ENCODE data around the gene SLC35E2B. TPM values are rescaled to one million over a fixed set of nuclear protein-coding genes. Genes with fewer than 3 reads are reported as not detected.

The SLC35E2B gene
- total and polyA plus RNA-seq, 2 of the 8 experiments (the other 6 are each of a cell fraction or from before 2014, with no cell fraction given) = 25.9 to 46.7 TPM

- Histone ChIP-seq H3K4me1 (replicated peaks in 1 of 4; ENCODE audit: control insufficient read depth in 3 of 4, insufficient read depth in 4 of 4, low read length in 3 of 4) (peaks cover 0 to 19% (median 13%) of the 10 kb centered on the region in 4 experiments; a peak in 6 of 7 replicates), H2AK5ac (ENCODE audit: low read depth, low read length) (no peak overlapping the region; the same call in 1 of the 2 replicates), H3K9ac (replicated peaks in 1 of 4; ENCODE audit: extremely low read depth in 1 of 4, low read depth in 3 of 4, low read length in 3 of 4) (peak overlapping the region in 1 of 4 experiments; percentile 19; a peak in 3 of 7 replicates), H3K9me3 (ENCODE audit: insufficient read depth in 2 of 2, low read depth in 1 of 2, low read length in 1 of 2) (no peaks in the 10 kb centered on the region), H2BK120ac (replicated peaks; ENCODE audit: low read depth, low read length) (no peak overlapping the region), H2BK20ac (ENCODE audit: low read length) (no peak overlapping the region), H3K79me2 (ENCODE audit: control insufficient read depth in 1 of 2, insufficient read depth in 2 of 2, low read length in 2 of 2) (peaks cover 4 to 71% of the 10 kb centered on the region in 2 experiments; a peak in 2 of 4 replicates), H4K5ac (ENCODE audit: insufficient read length, low read depth, low read length) (no peak overlapping the region), H3K23ac (ENCODE audit: insufficient read length) (no peak overlapping the region), H2BK15ac (ENCODE audit: low read length) (no peak overlapping the region), H3K27ac (ENCODE audit: low read depth, low read length) (no peak overlapping the region; the same call in 1 of the 2 replicates), H3K56ac (replicated peaks; ENCODE audit: insufficient read length, low read depth, low read length) (no peak overlapping the region), H3K18ac (ENCODE audit: extremely low read depth, low read length) (no peak overlapping the region), H3K4me2 (ENCODE audit: insufficient read depth in 1 of 2, low read depth in 2 of 2, low read length in 2 of 2) (peak overlapping the region; percentile 49 to 62), H3K23me2 (ENCODE audit: low read depth, low read length) (no peaks in the 10 kb centered on the region), H4K20me1 (replicated peaks in 1 of 2; ENCODE audit: control insufficient read depth in 1 of 2, insufficient read depth in 2 of 2, low read length in 2 of 2) (peaks cover 5 to 19% of the 10 kb centered on the region in 2 experiments), H2BK5ac (ENCODE audit: low read depth, low read length) (0 out of 2 replicates have a peak overlapping the region, but pooled peaks have one; percentile 3), H3K27me3 (replicated peaks in 1 of 4; ENCODE audit: control insufficient read depth in 3 of 4, extremely low read depth in 1 of 4, insufficient read depth in 3 of 4, low read length in 3 of 4) (no peaks in the 10 kb centered on the region), H3K14ac (ENCODE audit: insufficient read length) (no peak overlapping the region), H2BK12ac (ENCODE audit: low read depth, low read length) (no peak overlapping the region), H3K79me1 (ENCODE audit: low read depth, low read length) (peaks cover 16% of the 10 kb centered on the region), H2AFZ (ENCODE audit: low read length) (no peak overlapping the region), H3K4me3 (ENCODE audit: extremely low read depth in 1 of 4, insufficient read depth in 2 of 4, low read depth in 3 of 4, low read length in 4 of 4) (peak overlapping the region in 1 of 4 experiments; percentile 36; a peak in 4 of 8 replicates), H4K8ac (ENCODE audit: extremely low read depth, insufficient read depth, low read length) (no peak overlapping the region; the same call in 1 of the 2 replicates), H4K91ac (replicated peaks; ENCODE audit: insufficient read length, low read length) (no peak overlapping the region), H3K36me3 (ENCODE audit: control insufficient read depth in 2 of 4, insufficient read depth in 4 of 4, low read length in 3 of 4) (no peaks in the 10 kb centered on the region), H3K4ac (replicated peaks; ENCODE audit: insufficient read length, low read depth, low read length) (no peak overlapping the region)
- ChIA-PET POLR2A (ENCODE audit: partially characterized antibody) (interaction anchor here (0.6 to 0.9 kb wide), 3 partner anchors 18 to 227 kb away, joined by 3 read pairs; no protein-coding TSS in a partner anchor), CTCF (ENCODE audit: partially characterized antibody) (interaction anchor here (1.7 kb wide), 1 partner anchor 17 kb away, joined by 4 read pairs; no protein-coding TSS in a partner anchor)
- DNase-seq (ENCODE audit: low read depth in 1 of 2, low spot score in 2 of 2) (no peak), FAIRE-seq (no peak)
- TF ChIP-seq SRF (IDR thresholded peaks at IDR 0.05; ENCODE audit: low read depth, low read length) (no peak), PHF8 (conservative IDR thresholded peaks at IDR 0.05; ENCODE audit: low read depth, low read length) (no peak), NANOG (IDR thresholded peaks at IDR 0.05; ENCODE audit: insufficient read depth, low read depth, low read length, poor library complexity, severe bottlenecking) (no peak), JUND (IDR thresholded peaks at IDR 0.05; ENCODE audit: low read length) (no peak), GTF2F1 (IDR thresholded peaks at IDR 0.05; ENCODE audit: borderline replicate concordance, low read depth, low read length) (no peak), CTBP2 (IDR thresholded peaks at IDR 0.05; ENCODE audit: borderline replicate concordance, insufficient read depth, insufficient read length, low read length) (no peak), SAP30 (IDR thresholded peaks at IDR 0.05; ENCODE audit: insufficient read depth, insufficient replicate concordance, low read length) (no peak), TEAD4 (IDR thresholded peaks at IDR 0.05; ENCODE audit: low read depth, low read length) (no peak), HDAC6 (IDR thresholded peaks at IDR 0.05; ENCODE audit: low read depth, low read length) (no peak), TCF12 (IDR thresholded peaks at IDR 0.05; ENCODE audit: low read depth, low read length) (no peak)
- WGBS, 2 experiments (ENCODE audit: extremely low coverage in 1 of 2, insufficient coverage in 1 of 2, insufficient read length in 1 of 2, insufficient replicate concordance in 2 of 2, low coverage in 1 of 2, low lambda C conversion rate in 2 of 2, missing lambda C conversion rate in 1 of 2) = 52% methylated on average over 26 of the region's 26 CpGs; no CpG with 5 or more reads in 1 of the 2 experiments
Observed at GRCh38 chr1:1683104-1683905, 9.3 kb downstream of the SLC35E2B start.

Measured in H1 (cell line).